CD1c-positive myeloid dendritic cell (primary cell): ENCODE measurements around the gene CRHR1.
A peak's percentile ranks its signal among the peaks of the same experiment; 100 is the strongest.
"Not testable (repeated sequence)": the region's sequence is repeated elsewhere in the genome, so short reads cannot be mapped to it uniquely, and the experiment has no call there.

ENCODE experiments used
- DNase-seq: peaks from one replicate; pipeline ENCODE4 v3.0.0-alpha.2; 2016; ENCODE audit errors: extremely low spot score

The CRHR1 gene

GRCh38 chr17:45845376-45846185 is 61.5 kb downstream of the CRHR1 start:
- DNase-seq: no peak

- no peak for DNase-seq
Observed at GRCh38 chr17:45846223-45846622, 62.1 kb downstream of the CRHR1 start.

GRCh38 chr17:45846646-45847045 is 62.5 kb downstream of the CRHR1 start:
- DNase-seq: no peak

GRCh38 chr17:45847101-45847500 is 63.0 kb downstream of the CRHR1 start:
- DNase-seq: no peak

- DNase-seq: no peak
Observed at GRCh38 chr17:45847747-45848146, 63.6 kb downstream of the CRHR1 start.

GRCh38 chr17:45848405-45848804 is 64.3 kb downstream of the CRHR1 start:
- DNase-seq: no peak

- no peak for DNase-seq
Observed at GRCh38 chr17:45848868-45849535, 64.9 kb downstream of the CRHR1 start.

- no peak for DNase-seq
Observed at GRCh38 chr17:45849536-45849990, 65.4 kb downstream of the CRHR1 start.

GRCh38 chr17:45850011-45850410 is 65.9 kb downstream of the CRHR1 start:
- no peak for DNase-seq

- no peak for DNase-seq
Observed at GRCh38 chr17:45850468-45850867, 66.3 kb downstream of the CRHR1 start.

GRCh38 chr17:45851022-45851421 is 66.9 kb downstream of the CRHR1 start:
- DNase-seq: no peak

GRCh38 chr17:45851464-45851863 is 67.3 kb downstream of the CRHR1 start:
- DNase-seq: no peak

GRCh38 chr17:45851873-45852272 is 67.8 kb downstream of the CRHR1 start:
- no peak for DNase-seq

- DNase-seq: peak; percentile 51
Observed at GRCh38 chr17:45852535-45853297, 68.6 kb downstream of the CRHR1 start.

- DNase-seq: no peak
Observed at GRCh38 chr17:45854209-45854608, 70.1 kb downstream of the CRHR1 start.

- DNase-seq: no peak
Observed at GRCh38 chr17:45855691-45856336, 71.7 kb downstream of the CRHR1 start.

GRCh38 chr17:45857977-45858708 is 74.0 kb downstream of the CRHR1 start:
- no peak for DNase-seq

- DNase-seq: no peak
Observed at GRCh38 chr17:45861165-45861564, 77.0 kb downstream of the CRHR1 start.

- not testable (repeated sequence) for DNase-seq
Observed at GRCh38 chr17:45862127-45862526, 78.0 kb downstream of the CRHR1 start.

GRCh38 chr17:45863857-45864654 is 79.9 kb downstream of the CRHR1 start:
- no peak for DNase-seq
